ENCODE results near the gene FAF2. TPM values are rescaled to one million over a fixed set of nuclear protein-coding genes. Genes with fewer than 3 reads are reported as not detected.

Gene FAF2
- total RNA-seq, 1 experiment from 2014 or later = 32.9 TPM

DNA sequence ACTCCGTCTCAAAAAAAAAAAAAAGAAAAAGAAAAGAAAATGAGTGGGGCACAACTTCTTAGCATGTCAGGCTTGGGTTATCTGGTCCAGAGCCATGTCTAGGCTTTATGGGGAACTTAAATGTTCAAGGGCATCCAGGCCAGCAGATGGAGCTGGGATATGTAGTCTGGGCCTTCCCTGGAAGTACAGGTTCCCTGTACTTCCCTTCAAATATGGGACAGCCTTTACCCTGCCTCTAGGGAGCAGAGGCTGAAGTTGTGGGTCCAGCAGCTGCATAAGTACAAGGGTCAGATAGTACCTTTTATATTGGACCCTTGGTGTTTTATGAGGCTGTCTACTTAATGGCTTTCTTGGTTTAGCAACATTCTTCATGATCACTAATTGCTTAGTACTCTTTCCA is 42.1 kb downstream of the FAF2 start:
- no peak overlapping the region for H3K27ac Mint-ChIP-seq
- ATAC-seq (no peak), DNase-seq (ENCODE audit: low spot score) (no peak)
- TF ChIP-seq, protein P1, sequence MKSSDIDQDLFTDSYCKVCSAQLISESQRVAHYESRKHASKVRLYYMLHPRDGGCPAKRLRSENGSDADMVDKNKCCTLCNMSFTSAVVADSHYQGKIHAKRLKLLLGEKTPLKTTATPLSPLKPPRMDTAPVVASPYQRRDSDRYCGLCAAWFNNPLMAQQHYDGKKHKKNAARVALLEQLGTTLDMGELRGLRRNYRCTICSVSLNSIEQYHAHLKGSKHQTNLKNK (CRISPR knock-in tag; IDR thresholded peaks at IDR 0.05) = no peak
- TF ChIP-seq, protein P2, sequence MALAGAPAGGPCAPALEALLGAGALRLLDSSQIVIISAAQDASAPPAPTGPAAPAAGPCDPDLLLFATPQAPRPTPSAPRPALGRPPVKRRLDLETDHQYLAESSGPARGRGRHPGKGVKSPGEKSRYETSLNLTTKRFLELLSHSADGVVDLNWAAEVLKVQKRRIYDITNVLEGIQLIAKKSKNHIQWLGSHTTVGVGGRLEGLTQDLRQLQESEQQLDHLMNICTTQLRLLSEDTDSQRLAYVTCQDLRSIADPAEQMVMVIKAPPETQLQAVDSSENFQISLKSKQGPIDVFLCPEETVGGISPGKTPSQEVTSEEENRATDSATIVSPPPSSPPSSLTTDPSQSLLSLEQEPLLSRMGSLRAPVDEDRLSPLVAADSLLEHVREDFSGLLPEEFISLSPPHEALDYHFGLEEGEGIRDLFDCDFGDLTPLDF (CRISPR knock-in tag; IDR thresholded peaks at IDR 0.05) = no peak
- no peak for TF ChIP-seq ZNF138 (CRISPR knock-in tag; conservative IDR thresholded peaks at IDR 0.05)
- no peak for TF ChIP-seq GTF2I (CRISPR knock-in tag; conservative IDR thresholded peaks at IDR 0.05)
- TF ChIP-seq, protein P3, sequence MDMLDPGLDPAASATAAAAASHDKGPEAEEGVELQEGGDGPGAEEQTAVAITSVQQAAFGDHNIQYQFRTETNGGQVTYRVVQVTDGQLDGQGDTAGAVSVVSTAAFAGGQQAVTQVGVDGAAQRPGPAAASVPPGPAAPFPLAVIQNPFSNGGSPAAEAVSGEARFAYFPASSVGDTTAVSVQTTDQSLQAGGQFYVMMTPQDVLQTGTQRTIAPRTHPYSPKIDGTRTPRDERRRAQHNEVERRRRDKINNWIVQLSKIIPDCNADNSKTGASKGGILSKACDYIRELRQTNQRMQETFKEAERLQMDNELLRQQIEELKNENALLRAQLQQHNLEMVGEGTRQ (CRISPR knock-in tag; IDR thresholded peaks at IDR 0.05) = no peak
- TF ChIP-seq ETV6 (CRISPR knock-in tag; IDR thresholded peaks at IDR 0.05) = no peak
- TF ChIP-seq, protein P4, sequence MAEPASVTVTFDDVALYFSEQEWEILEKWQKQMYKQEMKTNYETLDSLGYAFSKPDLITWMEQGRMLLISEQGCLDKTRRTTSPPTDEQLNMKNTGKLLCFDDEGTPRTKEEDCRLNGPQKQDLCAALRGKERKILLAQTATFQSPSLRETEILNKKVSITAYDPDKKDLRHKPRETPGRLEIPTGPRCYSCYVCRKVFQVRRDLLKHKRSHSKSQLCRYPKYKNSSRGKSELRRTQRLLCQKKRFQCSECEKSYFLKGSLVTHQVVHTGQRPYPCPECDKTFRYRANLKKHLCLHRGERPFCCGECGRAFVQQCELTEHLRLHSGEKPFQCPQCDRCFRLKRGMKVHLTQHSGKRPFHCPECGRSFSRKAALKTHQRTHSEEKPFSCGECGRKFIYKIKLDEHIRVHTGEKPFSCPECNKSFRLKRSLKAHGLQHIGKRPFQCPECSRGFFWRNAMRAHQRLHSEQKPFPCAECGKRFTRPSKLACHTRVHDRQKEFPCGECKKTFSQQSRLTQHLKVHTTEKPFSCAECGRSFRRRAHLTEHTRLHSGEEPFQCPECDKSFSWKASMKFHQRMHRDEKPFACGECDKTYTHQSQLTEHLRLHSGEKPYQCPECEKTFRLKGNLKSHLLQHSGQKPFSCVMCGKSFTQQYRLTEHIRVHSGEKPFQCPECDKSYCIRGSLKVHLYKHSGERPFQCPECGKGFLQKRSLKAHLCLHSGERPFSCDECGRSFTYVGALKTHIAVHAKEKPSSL (CRISPR knock-in tag; conservative IDR thresholded peaks at IDR 0.05) = no peak
- TF ChIP-seq, protein P5, sequence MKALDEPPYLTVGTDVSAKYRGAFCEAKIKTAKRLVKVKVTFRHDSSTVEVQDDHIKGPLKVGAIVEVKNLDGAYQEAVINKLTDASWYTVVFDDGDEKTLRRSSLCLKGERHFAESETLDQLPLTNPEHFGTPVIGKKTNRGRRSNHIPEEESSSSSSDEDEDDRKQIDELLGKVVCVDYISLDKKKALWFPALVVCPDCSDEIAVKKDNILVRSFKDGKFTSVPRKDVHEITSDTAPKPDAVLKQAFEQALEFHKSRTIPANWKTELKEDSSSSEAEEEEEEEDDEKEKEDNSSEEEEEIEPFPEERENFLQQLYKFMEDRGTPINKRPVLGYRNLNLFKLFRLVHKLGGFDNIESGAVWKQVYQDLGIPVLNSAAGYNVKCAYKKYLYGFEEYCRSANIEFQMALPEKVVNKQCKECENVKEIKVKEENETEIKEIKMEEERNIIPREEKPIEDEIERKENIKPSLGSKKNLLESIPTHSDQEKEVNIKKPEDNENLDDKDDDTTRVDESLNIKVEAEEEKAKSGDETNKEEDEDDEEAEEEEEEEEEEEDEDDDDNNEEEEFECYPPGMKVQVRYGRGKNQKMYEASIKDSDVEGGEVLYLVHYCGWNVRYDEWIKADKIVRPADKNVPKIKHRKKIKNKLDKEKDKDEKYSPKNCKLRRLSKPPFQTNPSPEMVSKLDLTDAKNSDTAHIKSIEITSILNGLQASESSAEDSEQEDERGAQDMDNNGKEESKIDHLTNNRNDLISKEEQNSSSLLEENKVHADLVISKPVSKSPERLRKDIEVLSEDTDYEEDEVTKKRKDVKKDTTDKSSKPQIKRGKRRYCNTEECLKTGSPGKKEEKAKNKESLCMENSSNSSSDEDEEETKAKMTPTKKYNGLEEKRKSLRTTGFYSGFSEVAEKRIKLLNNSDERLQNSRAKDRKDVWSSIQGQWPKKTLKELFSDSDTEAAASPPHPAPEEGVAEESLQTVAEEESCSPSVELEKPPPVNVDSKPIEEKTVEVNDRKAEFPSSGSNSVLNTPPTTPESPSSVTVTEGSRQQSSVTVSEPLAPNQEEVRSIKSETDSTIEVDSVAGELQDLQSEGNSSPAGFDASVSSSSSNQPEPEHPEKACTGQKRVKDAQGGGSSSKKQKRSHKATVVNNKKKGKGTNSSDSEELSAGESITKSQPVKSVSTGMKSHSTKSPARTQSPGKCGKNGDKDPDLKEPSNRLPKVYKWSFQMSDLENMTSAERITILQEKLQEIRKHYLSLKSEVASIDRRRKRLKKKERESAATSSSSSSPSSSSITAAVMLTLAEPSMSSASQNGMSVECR (CRISPR knock-in tag; IDR thresholded peaks at IDR 0.05; ENCODE audit: borderline replicate concordance) = no peak
- TF ChIP-seq, protein P6, sequence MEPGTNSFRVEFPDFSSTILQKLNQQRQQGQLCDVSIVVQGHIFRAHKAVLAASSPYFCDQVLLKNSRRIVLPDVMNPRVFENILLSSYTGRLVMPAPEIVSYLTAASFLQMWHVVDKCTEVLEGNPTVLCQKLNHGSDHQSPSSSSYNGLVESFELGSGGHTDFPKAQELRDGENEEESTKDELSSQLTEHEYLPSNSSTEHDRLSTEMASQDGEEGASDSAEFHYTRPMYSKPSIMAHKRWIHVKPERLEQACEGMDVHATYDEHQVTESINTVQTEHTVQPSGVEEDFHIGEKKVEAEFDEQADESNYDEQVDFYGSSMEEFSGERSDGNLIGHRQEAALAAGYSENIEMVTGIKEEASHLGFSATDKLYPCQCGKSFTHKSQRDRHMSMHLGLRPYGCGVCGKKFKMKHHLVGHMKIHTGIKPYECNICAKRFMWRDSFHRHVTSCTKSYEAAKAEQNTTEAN (CRISPR knock-in tag; IDR thresholded peaks at IDR 0.05) = no peak
- no peak for TF ChIP-seq TP53 (CRISPR knock-in tag; IDR thresholded peaks at IDR 0.05)
- TF ChIP-seq, protein P7, sequence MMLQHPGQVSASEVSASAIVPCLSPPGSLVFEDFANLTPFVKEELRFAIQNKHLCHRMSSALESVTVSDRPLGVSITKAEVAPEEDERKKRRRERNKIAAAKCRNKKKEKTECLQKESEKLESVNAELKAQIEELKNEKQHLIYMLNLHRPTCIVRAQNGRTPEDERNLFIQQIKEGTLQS (CRISPR knock-in tag; conservative IDR thresholded peaks at IDR 0.05) = no peak
- no peak for TF ChIP-seq ZNF317 (CRISPR knock-in tag; IDR thresholded peaks at IDR 0.05; ENCODE audit: borderline replicate concordance, low read depth)
- no peak overlapping the region for H3K4me3 Mint-ChIP-seq
- ChIA-PET POLR2A (no interaction called here), CTCF (interaction anchor here (0.7 kb wide), 1 partner anchor 95 kb away, joined by 3 read pairs; no protein-coding TSS in a partner anchor)
- H3K4me1 Mint-ChIP-seq = no peaks in the 10 kb centered on the region
- peaks cover 70% of the 10 kb centered on the region for H3K36me3 Mint-ChIP-seq
- H3K27me3 Mint-ChIP-seq (ENCODE audit: low read depth) = no peaks in the 10 kb centered on the region
- no peaks in the 10 kb centered on the region for H3K9me3 Mint-ChIP-seq

DNA sequence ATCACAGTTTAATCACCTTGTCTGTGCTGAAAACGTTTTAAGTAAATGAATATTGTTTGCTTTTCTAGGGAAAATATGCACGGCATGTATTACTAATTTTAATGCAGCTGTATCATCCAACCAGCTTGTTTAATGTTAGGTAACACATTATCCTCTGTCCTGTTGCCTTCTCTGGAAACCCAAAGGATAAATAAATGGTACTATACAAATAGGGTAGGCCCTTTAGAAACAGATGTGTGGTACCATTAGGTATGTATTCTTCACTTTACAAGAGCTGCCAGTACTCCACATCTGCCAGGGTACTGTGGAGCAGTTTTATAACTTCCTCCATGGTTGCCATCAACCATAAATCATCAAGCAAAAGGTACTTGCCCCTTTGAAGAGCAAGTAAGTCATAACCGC is 42.9 kb downstream of the FAF2 start:
- DNase-seq (ENCODE audit: low spot score) = no peak
- Mint-ChIP-seq H3K4me3 (no peak overlapping the region), H3K27me3 (ENCODE audit: low read depth) (no peaks in the 10 kb centered on the region), H3K9me3 (no peaks in the 10 kb centered on the region), H3K4me1 (no peaks in the 10 kb centered on the region), H3K36me3 (peaks cover 69% of the 10 kb centered on the region), H3K27ac (no peak overlapping the region)
- CTCF ChIA-PET = no interaction called here
- ATAC-seq = no peak
- TF ChIP-seq CREM (CRISPR knock-in tag; IDR thresholded peaks at IDR 0.05) (no peak), RELA (CRISPR knock-in tag; IDR thresholded peaks at IDR 0.05; ENCODE audit: borderline replicate concordance) (no peak)
- TF ChIP-seq, protein P8, sequence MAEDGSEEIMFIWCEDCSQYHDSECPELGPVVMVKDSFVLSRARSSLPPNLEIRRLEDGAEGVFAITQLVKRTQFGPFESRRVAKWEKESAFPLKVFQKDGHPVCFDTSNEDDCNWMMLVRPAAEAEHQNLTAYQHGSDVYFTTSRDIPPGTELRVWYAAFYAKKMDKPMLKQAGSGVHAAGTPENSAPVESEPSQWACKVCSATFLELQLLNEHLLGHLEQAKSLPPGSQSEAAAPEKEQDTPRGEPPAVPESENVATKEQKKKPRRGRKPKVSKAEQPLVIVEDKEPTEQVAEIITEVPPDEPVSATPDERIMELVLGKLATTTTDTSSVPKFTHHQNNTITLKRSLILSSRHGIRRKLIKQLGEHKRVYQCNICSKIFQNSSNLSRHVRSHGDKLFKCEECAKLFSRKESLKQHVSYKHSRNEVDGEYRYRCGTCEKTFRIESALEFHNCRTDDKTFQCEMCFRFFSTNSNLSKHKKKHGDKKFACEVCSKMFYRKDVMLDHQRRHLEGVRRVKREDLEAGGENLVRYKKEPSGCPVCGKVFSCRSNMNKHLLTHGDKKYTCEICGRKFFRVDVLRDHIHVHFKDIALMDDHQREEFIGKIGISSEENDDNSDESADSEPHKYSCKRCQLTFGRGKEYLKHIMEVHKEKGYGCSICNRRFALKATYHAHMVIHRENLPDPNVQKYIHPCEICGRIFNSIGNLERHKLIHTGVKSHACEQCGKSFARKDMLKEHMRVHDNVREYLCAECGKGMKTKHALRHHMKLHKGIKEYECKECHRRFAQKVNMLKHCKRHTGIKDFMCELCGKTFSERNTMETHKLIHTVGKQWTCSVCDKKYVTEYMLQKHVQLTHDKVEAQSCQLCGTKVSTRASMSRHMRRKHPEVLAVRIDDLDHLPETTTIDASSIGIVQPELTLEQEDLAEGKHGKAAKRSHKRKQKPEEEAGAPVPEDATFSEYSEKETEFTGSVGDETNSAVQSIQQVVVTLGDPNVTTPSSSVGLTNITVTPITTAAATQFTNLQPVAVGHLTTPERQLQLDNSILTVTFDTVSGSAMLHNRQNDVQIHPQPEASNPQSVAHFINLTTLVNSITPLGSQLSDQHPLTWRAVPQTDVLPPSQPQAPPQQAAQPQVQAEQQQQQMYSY (CRISPR knock-in tag; IDR thresholded peaks at IDR 0.05) = no peak
- POLR2A ChIA-PET = no interaction called here
